HUES48 (cell line): Measurements from ENCODE around the gene RNF123.

Experiments used
- H3K27ac ChIP-seq: one replicate; pipeline ENCODE4 v1.7.0; 2013; ENCODE audit warnings: low read depth, low read length, inconsistent platforms
- H3K27me3 ChIP-seq: 2 replicates; pipeline ENCODE4 v1.6.1; 2013; ENCODE audit warnings: mild to moderate bottlenecking, low read length; ENCODE audit not compliant: control insufficient read depth, insufficient read depth
- H3K36me3 ChIP-seq: 2 replicates; pipeline ENCODE4 v1.6.1; 2013; ENCODE audit warnings: low read length; ENCODE audit not compliant: control insufficient read depth, insufficient read depth
- H3K4me1 ChIP-seq: 2 replicates; pipeline ENCODE4 v1.6.1; 2013; ENCODE audit warnings: mild to moderate bottlenecking, low read length; ENCODE audit not compliant: control insufficient read depth, insufficient read depth
- H3K4me3 ChIP-seq: 2 replicates; pipeline ENCODE4 v1.5.1; 2013; ENCODE audit warnings: mild to moderate bottlenecking, low read depth, low read length
- H3K9ac ChIP-seq: 2 replicates; pipeline ENCODE4 v1.6.1; 2013; ENCODE audit warnings: mild to moderate bottlenecking, low read depth, low read length, moderate library complexity
- H3K9me3 ChIP-seq: 2 replicates; pipeline ENCODE4 v1.6.1; 2013; ENCODE audit warnings: low read length; ENCODE audit not compliant: control insufficient read depth, insufficient read depth

The RNF123 gene

DNA sequence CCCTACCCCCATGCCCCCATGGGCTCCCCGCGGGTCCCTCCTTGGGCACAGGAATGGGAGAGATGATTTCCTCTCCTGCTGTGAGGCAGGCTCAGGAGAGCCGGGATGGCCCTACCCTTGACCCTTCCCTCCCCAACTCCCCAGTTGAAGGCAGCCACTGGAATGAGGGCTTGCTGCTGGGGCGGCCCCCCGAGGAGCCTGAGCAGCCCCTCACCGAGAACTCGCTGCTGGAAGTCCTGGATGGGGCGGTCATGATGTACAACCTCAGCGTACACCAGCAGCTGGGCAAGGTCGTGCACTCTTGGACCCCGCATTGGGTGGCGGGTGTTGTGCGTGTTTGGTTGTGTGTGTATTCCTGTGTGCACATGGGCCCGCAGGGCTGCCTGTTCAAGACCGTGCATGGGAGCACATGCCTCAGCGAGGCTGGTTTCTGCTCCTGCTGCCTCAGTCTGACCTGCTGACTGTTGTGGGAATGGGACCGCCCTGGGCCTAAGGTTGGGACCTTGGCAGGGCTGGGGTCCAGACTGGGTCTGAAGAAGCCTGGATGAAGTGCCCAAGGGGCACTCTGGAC lies 16.1 kb downstream of the RNF123 start:
- H3K36me3 ChIP-seq = peaks cover 37% of the 10 kb centered on the region
- H3K4me3 ChIP-seq = no peak overlapping the region
- H3K4me1 ChIP-seq = no peaks in the 10 kb centered on the region

DNA sequence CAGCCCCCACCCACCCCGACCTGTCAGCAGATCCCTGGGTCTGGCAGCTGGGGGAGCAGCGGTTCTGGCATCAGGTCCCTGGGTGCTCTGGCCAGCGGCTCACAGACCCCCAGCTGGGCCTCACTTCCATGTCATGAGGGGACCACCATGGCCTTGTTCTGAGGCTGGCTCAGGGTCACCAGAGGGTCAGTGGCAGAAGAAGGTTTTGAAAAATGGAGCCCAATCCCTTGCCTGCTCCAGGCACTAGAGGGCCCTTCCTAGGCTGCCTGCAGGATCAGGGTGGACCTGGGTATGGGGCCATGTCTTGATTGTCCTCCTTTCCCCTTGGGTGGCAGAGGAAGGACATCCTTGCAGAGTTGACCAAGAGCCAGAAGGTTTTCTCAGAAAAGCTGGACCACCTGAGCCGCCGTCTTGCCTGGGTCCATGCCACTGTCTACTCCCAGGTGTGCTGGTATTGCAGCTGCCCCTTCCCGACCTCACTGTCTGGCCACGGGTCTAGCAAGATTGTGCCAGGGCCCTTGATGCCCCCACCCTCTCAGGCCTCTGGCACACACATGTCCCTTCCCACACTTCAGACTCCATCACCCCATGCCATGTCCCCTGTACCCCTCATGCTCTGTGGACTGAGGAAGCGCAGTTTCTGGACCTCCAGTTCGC lies 17.2 kb downstream of the RNF123 start:
- no peaks in the 10 kb centered on the region for H3K27me3 ChIP-seq
- H3K36me3 ChIP-seq = peaks cover 37% of the 10 kb centered on the region
- H3K27ac ChIP-seq = no peak overlapping the region
- H3K4me1 ChIP-seq = no peaks in the 10 kb centered on the region
- no peaks in the 10 kb centered on the region for H3K9me3 ChIP-seq
- H3K4me3 ChIP-seq = no peak overlapping the region
- no peak overlapping the region for H3K9ac ChIP-seq

More for the DNA sequence above, 16.1 kb downstream of the RNF123 start:
- H3K9ac ChIP-seq = no peak overlapping the region
- H3K9me3 ChIP-seq = no peaks in the 10 kb centered on the region
- H3K27ac ChIP-seq = no peak overlapping the region
- H3K27me3 ChIP-seq = no peaks in the 10 kb centered on the region

DNA sequence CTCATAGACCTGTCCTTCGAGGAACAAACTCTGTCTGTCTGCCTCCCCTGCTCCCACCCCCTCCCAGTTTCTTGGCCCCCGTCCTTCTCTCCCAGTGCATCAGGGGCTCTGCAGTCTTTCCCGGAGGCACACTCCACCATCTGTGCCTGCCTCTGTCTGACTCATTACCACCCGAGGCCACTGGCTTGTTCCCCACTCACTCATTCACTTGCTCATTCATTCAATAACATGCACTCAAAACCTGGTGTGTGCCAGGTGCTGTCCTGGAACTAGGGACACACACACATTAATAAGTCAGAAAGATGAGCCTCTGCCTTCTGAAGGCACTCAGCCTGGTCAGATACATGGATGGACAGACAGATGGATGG lies 17.7 kb downstream of the RNF123 start:
- no peak overlapping the region for H3K27ac ChIP-seq
- no peaks in the 10 kb centered on the region for H3K27me3 ChIP-seq
- H3K9me3 ChIP-seq = no peaks in the 10 kb centered on the region
- peaks cover 34% of the 10 kb centered on the region for H3K36me3 ChIP-seq
- H3K4me1 ChIP-seq = no peaks in the 10 kb centered on the region
- no peak overlapping the region for H3K9ac ChIP-seq
- H3K4me3 ChIP-seq = no peak overlapping the region

DNA sequence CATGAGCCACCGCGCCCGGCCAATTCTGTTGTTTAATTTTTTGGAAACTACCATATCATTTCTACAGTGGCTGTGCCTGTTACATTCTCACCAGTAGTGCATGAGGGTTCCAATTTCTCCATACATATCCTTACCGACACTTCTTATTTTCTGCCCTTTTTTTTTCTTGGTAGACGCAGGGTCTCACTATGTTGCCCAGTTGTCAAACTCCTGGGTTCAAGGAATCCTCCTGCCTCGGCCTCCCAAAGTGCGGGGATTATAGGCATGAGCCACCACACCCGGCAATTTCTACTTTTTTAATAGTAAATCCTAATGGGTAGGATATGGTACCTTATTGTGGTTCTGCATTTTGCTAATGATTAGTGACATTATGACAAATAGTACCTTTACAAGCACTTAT lies 20.5 kb downstream of the RNF123 start:
- Histone ChIP-seq H3K4me3 (no peak overlapping the region), H3K9ac (no peak overlapping the region), H3K9me3 (no peaks in the 10 kb centered on the region), H3K27ac (no peak overlapping the region), H3K4me1 (no peaks in the 10 kb centered on the region), H3K27me3 (no peaks in the 10 kb centered on the region), H3K36me3 (peaks cover 15% of the 10 kb centered on the region)

DNA sequence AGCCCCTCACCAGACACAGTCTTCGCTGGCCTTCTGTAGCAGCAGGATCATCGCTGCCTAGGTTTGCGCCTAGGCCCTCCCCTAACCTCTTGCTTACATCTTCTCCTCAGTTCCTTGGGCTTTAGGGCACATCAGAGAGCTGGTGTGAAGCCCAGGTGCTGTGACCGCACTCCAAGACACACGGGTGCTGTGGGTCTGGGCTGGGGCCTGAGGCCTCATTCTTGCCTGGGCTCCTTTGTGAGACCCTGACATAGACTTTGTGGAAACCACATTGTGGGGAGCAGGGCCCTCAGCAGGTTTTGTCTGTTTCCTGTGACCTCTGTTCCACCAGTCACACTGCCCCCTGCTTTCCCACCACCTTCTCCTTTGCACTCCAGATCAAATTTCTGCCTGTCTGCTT lies 22.1 kb downstream of the RNF123 start:
- no peaks in the 10 kb centered on the region for H3K9me3 ChIP-seq
- H3K4me1 ChIP-seq = no peaks in the 10 kb centered on the region
- H3K4me3 ChIP-seq = no peak overlapping the region
- no peaks in the 10 kb centered on the region for H3K27me3 ChIP-seq
- H3K36me3 ChIP-seq = peaks cover 13% of the 10 kb centered on the region
- H3K27ac ChIP-seq = no peak overlapping the region
- no peak overlapping the region for H3K9ac ChIP-seq

DNA sequence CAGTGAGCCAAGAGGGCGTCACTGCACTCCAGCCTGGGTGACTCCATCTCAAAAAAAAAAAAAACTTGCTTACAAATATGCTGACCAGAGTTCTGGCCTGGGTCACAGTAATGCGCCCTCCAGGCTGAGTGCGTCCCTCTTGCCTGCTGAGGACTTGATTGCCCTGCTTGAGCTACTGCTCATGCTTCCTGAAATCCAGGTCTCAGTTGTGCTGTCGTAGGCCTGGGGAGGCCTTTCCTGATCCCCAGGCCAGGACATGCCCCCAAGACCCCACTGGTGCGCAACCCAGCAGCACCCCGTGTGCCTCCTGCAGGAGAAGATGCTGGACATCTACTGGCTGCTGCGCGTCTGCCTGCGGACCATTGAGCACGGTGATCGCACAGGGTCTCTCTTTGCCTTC lies 22.8 kb downstream of the RNF123 start:
- Histone ChIP-seq H3K27ac (no peak overlapping the region), H3K4me1 (no peaks in the 10 kb centered on the region), H3K36me3 (peaks cover 13% of the 10 kb centered on the region)

DNA sequence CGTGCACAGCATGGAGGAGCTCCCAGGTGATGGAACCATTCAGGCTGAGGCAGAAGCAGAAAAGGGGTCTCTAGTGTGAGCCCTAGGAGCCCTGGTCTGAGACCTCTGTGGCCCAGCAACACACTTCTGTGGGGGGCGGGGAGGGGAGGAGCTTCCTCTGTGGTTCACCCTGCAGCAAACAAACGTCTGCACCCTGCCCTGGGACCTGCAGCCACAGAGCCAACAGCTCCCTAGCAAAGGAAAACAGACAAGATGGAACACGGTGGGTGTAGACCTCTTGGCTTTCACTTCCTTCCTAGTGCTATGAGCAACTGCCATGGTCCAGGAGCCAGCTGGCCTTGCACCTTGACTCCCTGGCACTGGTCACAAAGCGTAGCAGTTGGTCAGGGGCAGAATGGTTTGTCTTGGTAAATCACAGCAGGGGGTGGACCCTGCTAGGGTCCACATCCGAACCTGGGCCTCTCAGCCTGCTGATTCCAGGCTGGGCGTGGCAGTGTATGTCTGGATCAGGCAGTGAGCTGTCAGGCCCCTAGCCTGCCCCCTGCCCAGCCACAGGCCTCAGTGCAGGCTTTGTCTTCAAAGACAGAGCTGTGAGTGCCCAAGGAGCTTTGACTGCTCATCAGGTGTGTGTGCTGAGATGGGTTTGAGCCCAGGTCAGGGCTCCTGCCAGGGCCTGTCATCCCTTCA lies 23.4 kb downstream of the RNF123 start:
- Histone ChIP-seq H3K27me3 (no peaks in the 10 kb centered on the region), H3K9me3 (no peaks in the 10 kb centered on the region), H3K4me3 (no peak overlapping the region), H3K4me1 (no peaks in the 10 kb centered on the region), H3K9ac (no peak overlapping the region), H3K27ac (no peak overlapping the region), H3K36me3 (peaks cover 13% of the 10 kb centered on the region)

More for the DNA sequence above, 22.8 kb downstream of the RNF123 start:
- Histone ChIP-seq H3K9me3 (no peaks in the 10 kb centered on the region), H3K9ac (no peak overlapping the region), H3K4me3 (no peak overlapping the region), H3K27me3 (no peaks in the 10 kb centered on the region)

DNA sequence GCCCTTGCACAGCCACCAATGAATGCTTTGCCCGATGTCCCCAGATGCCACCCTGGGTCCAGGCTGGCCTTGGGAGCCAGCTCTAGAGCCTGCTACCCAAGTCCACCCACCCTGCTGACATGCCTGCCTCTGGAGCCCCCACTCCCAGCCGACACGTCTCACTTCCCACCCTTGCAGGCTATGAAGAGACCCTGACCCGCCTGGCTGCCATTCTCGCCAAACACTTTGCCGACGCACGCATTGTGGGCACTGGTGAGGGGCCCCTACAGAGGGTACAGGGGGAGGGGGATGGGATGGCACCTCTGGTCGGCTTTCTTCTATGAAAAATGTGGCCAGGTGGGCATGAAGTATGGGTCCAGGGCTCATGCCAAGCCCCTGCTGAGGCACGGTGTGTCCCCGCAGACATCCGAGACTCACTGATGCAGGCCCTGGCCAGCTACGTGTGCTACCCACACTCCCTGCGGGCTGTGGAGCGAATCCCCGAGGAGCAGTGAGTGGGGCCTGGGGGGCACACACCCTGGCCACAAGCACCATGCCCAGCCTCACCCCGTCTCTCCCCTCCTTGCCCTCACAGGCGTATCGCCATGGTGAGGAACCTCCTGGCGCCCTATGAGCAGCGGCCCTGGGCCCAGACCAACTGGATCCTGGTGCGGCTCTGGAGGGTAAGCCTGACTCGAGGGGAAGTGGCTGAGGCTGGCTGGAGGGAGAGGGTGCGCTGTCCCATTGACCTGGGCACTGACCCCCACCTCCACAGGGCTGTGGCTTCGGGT lies 24.2 kb downstream of the RNF123 start:
- no peaks in the 10 kb centered on the region for H3K4me1 ChIP-seq
- no peaks in the 10 kb centered on the region for H3K9me3 ChIP-seq
- no peak overlapping the region for H3K9ac ChIP-seq
- no peak overlapping the region for H3K27ac ChIP-seq
- peaks cover 10% of the 10 kb centered on the region for H3K36me3 ChIP-seq
- no peaks in the 10 kb centered on the region for H3K27me3 ChIP-seq
- H3K4me3 ChIP-seq = no peak overlapping the region

DNA sequence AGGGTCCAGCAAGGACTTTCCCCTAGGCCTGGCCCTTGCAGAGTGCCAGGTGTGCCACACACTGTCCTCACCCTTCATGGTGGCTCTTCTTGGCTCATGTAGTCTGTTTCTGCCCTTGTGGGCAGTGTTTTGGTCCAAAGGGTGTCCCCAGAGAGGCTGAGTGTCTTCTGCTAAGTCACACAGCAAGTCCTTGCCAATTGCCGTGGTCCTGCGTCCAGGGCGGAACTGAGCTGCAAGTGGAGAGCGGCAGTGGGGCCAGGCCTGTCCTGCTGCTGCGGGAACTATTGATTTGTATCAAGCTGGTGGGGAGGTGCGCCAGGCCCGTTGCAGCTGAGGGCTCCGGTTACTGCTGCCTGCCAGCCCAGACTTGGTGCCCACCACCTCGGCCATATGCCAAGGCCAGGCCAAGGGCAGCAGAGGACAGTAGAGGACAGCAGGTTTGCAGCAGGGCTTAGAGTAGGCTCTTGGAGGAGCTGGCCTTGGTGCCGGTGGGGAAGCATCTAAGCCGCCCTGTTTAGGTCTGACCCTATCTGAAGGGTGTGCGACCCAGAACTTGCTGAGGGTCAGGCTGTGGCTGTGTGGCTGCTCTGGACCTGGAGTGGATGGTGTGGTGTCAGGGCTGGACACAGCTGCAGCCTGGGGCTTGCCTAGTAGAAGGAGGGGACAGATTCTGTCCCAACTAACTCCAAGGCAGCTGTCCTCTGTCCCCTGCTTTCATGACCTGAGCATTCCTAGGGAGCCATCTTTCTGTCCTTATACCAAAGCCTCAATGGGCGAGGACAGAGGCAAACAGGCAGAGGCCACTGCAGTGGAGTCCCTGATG lies 25.6 kb downstream of the RNF123 start:
- H3K9ac ChIP-seq = no peak overlapping the region
- H3K36me3 ChIP-seq = peaks cover 9% of the 10 kb centered on the region
- H3K4me1 ChIP-seq = no peaks in the 10 kb centered on the region
- no peaks in the 10 kb centered on the region for H3K9me3 ChIP-seq
- H3K27ac ChIP-seq = no peak overlapping the region
- H3K4me3 ChIP-seq = no peak overlapping the region
- H3K27me3 ChIP-seq = no peaks in the 10 kb centered on the region

DNA sequence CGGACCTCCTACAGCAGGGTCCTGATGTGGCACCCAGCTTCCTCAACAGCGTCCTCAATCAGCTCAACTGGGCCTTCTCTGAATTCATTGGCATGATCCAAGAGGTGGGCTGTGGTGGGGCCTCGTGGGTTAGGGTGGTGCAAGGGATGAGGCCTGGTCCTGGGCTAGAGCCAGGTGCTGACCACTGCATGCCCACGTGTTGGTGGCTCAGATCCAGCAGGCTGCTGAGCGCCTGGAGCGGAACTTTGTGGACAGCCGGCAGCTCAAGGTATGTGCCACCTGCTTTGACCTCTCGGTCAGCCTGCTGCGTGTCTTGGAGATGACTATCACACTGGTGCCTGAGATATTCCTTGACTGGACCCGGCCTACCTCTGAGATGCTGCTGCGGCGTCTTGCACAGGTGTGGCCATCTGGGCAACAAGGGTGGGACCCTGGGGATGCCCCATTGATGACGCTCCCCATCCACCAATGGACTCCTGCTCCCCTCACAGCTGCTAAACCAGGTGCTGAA lies 26.3 kb downstream of the RNF123 start:
- H3K4me1 ChIP-seq = no peaks in the 10 kb centered on the region
- peaks cover 10% of the 10 kb centered on the region for H3K36me3 ChIP-seq
- no peak overlapping the region for H3K4me3 ChIP-seq
- H3K9ac ChIP-seq = no peak overlapping the region
- H3K27ac ChIP-seq = no peak overlapping the region
- no peaks in the 10 kb centered on the region for H3K9me3 ChIP-seq
- H3K27me3 ChIP-seq = no peaks in the 10 kb centered on the region
